ENCODE results near the gene PLA2G4D.

GRCh38 chr15:42053010-42053409 lies 41.4 kb downstream of the PLA2G4D start:
- TF ChIP-seq EP300 (conservative IDR thresholded peaks at IDR 0.05; ENCODE audit: poor library complexity, severe bottlenecking) (no peak), EZH2 (IDR thresholded peaks at IDR 0.05; ENCODE audit: borderline replicate concordance, insufficient read depth, low read length, poor library complexity, severe bottlenecking) (no peak), MXI1 (conservative IDR thresholded peaks at IDR 0.05; ENCODE audit: poor library complexity, severe bottlenecking) (no peak), CTCF (IDR thresholded peaks at IDR 0.05; ENCODE audit: poor library complexity, severe bottlenecking) (no peak), TAF1 (IDR thresholded peaks at IDR 0.05; ENCODE audit: low read depth) (no peak), POLR2AphosphoS5 (IDR thresholded peaks at IDR 0.05) (no peak), REST (IDR thresholded peaks at IDR 0.05; ENCODE audit: borderline replicate concordance) (no peak), RAD21 (conservative IDR thresholded peaks at IDR 0.05) (no peak), SMC3 (conservative IDR thresholded peaks at IDR 0.05; ENCODE audit: poor library complexity) (no peak)
